ENCODE data around the gene DLG1.
"Not testable (repeated sequence)": the region's sequence is repeated elsewhere in the genome, so short reads cannot be mapped to it uniquely, and the experiment has no call there.

The DLG1 gene

DNA sequence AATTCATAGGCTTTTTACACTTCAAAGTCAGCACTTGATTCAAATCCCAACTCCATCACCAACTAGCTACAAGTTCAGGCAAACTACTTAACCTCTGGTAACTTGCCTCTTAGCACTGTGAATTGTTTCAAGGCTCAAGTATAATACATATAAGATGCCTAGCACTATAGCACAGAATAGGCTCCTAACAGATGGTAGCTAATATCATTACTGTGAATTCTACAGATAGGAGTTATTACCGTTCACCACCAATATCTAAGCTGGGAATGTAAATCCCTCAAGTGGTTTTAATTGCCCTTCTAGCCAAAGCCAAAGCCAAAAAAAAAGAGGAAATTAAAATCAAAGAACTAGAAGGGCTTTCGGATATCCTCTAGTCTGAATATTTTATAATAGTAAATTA, 15.4 kb downstream of the DLG1 start:
- no peak for DNase-seq

GRCh38 chr3:197281849-197282248, 16.6 kb downstream of the DLG1 start:
- no peak for DNase-seq

DNA sequence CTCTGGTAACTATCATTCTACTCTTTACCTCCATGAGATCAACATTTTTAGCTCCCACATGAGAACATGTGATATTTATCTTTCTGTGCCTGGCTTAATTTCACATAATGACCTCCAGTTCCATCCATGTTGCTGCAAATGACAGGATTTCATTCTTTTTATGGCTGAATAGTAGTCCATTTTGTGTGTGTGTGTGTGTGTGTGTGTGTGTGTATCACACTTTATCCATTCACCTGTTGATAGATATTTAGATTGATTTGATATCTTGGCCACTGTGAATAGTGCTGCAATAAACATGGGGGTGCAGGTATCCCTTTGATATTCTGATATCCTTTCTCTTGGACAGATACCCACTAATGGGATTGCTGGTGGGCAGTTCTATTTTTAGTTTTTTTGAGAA, 18.3 kb downstream of the DLG1 start:
- no peak for DNase-seq

DNA sequence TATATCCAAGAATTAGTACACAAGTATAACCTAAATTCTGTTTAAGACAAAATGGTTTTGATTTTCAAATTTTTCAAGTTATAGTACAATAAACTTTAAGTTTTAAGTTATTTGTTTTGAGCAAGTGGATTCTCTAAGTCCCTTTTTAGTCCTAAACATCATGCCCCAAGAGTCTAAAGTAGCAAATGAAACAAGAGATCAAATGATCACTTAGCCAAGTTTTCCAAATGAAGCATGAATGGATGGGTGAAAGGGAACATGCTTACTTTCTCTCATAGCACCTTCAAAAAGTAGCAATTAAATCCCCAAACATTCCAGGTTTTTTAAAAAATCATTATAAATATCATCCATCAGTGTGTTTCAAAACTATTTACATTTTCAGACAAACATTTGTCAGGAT, 19.5 kb downstream of the DLG1 start:
- no peak for DNase-seq

DNA sequence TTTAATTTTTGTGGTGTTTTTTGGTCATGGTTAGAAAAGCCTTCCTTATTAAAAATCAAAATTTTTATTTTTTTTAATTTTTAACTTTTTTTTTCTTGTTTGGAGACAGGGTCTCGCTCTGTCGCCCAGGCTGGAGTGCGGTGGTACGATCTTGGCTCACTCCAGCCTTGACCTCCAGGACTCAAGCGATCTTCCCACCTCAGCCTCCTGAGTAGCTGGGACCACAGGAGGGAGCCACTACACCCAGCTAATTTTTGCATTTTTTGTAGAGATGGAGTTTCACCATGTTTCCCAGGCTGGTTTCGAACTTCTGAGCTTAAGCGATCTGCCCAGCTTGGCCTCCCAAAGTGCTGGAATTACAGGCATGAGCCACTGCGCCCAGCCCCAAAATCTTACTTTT, 21.6 kb downstream of the DLG1 start:
- DNase-seq: not testable (repeated sequence)

DNA sequence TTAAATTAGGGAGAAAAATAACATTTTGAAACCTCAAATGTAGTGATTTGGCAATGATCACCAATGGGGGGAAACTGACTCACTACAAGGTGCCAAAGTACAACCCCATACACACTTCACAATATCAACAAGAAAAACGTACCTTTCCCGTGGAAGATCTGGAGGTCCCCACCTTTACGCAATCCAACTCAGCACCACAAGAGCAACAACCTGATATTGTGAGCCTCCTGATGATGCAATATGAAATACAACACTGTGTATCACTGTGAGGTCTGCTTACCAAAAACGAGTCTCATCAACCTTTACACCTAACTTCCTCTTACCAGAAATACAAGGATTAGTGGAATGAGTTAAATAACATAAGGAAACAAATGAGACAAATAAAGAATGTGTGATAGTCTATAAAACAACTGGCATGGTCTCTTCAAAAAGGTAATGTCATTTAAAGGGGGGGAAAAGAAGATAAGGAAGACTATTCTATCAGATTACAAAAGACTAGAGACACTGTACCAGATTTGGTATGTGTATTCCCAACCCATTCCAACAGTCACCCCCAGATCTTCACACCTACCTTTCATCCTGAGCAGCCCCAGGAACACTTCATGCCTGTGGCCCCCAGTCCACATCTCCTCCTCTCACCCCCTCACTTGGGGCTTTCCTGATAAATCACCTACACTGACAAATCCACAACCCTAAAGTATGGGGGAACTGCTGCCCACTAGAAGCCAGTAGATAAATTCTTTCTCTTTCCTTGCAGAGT, 27.7 kb downstream of the DLG1 start:
- no peak for DNase-seq

DNA sequence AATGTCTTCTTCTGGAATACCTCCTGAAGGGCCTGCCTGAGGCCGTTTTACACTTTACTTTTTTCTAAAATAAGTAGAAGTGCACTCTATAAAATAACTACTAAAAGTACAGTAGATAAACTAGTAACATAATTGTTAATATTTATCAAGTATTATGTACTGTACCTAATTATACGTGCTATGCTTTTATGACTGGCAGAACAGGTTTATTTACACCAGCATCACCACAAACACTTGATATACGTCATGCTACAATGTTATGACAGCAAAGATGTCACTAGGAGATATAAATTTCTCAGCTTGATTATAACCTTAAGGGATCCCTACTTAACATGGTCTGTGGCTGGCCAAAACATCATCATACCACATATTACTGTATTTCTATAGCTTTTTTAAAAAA, 29.4 kb downstream of the DLG1 start:
- DNase-seq: no peak

DNA sequence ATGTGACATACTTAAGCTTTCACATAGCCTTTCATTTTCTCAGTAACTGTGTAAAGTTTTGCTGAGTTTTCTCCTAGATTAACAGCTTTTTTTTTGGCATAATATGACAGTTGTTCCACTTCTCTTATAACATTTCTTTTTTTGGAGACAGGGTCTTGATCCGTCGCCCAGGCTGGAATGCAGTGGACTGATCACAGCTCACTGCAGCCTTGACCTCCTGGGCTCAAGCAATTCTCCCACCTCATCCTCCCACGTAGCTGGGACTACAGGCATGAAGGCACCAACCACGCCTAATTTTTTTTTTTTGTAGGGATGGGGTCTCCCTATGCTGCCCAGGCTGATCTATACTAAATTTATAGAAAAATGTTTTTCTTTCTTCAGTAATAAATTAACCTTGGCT, 30.1 kb downstream of the DLG1 start:
- DNase-seq: no peak

DNA sequence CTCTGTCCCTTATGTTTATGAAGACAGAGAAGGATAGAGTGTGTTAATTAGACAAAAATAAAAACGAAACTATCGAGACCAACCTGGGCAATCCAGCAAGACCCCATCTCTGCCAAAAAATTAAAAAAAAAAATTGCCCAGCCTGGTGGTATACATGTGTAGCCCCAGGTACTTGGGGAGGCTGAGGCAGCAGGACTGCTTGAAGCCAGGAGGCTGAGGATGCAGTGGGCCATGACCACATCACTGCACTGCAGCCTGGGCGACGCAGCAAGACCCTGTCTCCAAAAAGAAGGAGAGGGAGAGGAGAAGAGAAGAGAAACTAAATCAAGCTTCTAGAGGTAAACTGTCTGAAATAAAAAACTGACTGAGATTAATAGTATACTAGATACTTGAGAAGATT, 32.1 kb downstream of the DLG1 start:
- DNase-seq: no peak

DNA sequence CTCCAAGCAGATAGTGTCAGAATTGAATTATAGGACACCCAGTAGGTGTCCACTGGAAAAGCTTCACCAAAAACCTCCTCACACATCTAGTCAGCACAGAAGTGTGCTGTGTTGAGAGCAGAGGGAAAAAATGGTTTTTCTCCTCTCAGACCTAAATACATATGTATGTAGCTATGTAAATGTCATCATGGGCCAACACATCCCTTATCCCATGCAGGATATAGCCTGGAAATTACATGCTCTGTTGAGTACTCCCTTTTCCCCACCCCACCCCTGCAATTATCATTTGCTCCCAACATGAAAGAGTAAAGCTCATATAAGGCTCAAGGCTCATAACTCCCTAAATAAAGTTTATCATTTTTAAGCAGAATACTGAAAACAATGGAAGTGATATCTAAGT, 35.7 kb downstream of the DLG1 start:
- no peak for DNase-seq

- DNase-seq: no peak
These were observed 37.3 kb downstream of the DLG1 start for GRCh38 chr3:197261164-197261509.

DNA sequence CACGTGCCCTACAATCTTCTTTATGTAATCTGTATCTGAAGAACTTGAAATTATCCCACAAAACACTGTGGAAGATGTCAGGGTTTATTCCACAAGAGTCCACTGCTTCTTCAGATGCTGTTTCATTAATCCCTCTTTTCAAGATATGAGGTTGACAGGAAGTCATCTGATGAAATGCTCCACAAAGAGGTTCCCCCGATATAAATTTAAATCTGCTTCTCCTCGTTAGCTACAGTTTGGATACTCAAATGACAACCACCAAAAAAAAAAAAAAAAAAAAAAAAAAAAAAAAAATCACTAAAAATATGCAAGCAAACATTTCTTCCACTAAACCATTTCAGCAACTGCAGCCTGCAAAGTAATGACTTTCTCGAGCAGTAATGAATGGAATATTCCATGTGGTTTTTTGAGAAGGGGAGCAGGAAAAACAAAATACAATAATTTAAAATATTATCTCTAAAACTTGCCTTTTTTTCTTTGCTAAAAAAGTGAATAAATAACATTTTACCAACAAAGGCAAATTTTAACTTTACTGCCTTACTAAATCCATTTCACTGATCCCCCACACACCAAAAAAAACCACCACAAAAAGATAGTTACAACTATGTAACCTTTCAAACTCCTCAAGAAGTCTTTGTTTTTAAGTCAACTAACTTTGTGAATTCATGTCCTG, 37.8 kb downstream of the DLG1 start:
- DNase-seq: no peak

DNA sequence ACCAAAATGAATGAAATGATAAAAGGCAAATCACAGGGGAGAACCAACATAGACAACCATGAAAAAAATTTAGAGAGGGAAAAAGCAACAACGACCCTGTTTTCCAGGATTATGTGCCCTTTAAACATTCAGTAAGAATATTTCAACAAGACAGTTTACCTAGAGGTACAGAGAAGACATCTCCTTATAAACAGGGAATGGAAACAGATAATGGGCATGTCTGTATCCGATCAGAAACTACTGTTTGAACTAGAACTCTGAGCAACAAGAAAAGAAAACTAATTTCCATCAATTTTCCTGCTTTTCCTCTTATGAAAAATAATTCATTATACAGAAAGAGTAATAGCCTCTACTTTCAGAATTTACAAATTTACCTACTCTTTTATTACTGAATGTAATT, 39.3 kb downstream of the DLG1 start:
- no peak for DNase-seq

GRCh38 chr3:197258168-197258755, 40.1 kb downstream of the DLG1 start:
- no peak for DNase-seq

DNA sequence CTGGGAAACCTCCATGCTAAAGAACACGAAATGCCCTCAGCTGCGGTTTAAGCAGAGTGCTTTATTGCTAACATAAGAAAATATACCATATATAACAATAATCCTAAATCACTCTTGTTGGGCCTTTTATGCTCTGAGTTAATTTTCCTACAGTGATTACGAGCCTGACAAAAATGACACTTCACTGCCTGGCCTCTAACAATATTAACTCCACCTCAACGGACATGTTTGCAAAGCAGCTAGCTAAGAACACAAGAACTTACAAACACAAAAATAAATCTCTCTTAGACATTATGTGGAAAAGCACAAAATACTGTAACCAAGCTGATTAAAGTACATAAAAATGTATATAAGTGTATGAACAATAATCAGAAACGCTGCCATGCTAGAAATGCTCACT, 40.7 kb downstream of the DLG1 start:
- no peak for DNase-seq

- peak; percentile 47 for DNase-seq
These were observed 41.5 kb downstream of the DLG1 start for GRCh38 chr3:197256836-197257444.

GRCh38 chr3:197256104-197256503, 42.3 kb downstream of the DLG1 start:
- no peak for DNase-seq

- no peak for DNase-seq
These were observed 45.0 kb downstream of the DLG1 start for GRCh38 chr3:197253238-197253947.

DNA sequence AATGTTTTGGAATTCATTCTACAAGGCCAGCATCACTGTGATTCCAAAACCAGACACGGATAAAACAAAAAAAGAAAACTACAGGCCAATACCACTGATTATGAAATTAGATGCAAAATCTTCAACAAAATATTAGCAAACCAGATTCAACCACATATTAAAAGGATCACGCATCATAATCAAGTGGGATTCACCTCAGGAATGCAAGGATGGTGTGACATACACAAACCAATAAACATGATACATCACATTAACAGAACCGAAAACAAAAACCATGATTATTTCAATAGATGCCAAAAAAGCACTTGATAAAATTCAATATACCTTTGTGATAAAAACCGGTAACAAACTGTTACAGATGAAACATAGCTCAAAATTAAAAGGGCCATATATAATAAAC, 48.9 kb downstream of the DLG1 start:
- DNase-seq: no peak

DNA sequence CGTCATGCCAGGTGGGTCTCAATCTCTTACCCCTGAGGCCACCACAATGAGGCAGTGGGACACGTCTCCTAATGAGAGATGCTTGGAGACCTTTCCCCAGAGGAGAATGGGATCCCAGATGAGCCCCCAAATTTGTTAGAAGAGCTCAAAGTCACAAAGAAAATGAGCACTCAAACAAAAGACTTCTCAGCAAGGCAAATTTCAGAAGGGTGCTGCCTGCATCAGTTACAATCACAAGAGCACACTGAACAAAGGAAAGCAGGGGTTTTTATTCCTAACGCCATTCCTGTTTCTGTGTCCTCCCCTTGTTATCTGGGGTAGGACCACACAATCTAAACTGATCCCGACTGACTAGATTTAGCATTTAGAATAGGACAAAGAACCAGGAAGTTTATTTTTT, 50.1 kb downstream of the DLG1 start:
- no peak for DNase-seq

DNA sequence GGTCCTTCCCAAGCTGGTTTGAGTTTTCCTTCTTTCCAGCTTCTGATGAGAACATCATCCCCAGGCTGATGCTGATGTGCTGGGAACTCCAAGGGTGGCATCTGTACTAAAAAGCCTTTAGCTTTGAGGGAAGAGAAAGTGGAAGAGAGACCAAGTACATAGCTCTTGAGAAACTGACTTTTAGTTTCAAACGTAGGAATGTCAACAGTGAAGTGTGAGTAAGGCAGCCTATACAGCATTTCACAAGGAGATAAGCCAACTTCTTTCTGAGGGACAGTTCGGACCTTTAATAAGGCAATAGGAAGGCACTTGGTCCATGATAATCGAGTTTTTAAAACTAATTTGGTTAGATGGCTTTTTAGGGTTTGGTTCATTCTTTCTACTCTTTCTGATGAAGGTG, 53.7 kb downstream of the DLG1 start:
- no peak for DNase-seq

DNA sequence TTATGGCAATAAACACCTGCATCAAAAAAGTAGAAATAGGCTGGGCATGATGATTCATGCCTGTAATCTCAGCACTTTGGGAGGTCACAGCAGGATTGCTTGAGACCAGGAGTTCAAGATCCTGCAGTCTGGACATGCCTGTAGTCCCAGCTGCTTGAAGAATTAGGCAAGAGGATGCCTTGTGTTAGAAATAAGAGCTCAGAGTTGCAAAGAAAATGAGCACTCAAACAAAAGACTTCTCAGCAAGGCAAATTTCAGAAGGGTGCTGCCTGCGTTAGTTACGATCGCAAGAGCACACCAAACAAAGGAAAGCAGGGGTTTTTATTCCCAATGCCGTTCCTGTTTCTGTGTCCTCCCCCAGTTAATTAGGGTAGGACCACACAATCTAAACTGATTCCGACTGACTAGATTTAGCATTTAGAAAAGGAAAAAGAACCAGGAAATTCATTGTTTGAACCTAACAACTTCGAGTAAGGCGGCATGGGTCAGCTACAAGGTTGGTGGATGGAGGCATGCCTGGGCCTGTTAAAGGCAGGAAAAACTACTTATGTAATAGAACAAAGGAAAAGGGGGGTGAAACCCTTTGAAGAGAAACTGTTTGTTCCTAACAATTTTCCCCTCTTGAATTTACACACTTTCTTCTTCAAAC, 55.5 kb downstream of the DLG1 start:
- DNase-seq: no peak

GRCh38 chr3:197241173-197241572, 57.2 kb downstream of the DLG1 start:
- no peak for DNase-seq

All from right forelimb (tissue), 1 donor.